CD4-positive, alpha-beta T cell treated with Interleukin-4 for 4 hours (primary cell): ENCODE results near the gene ZNF468.
"Not testable (repeated sequence)": the region's sequence is repeated elsewhere in the genome, so short reads cannot be mapped to it uniquely, and the experiment has no call there.

Experiments
- DNase-seq: peaks from one replicate; pipeline ENCODE4 v3.0.0-alpha.2; 2020

Gene ZNF468

GRCh38 chr19:52857378-52858191, at the start of gene ZNF468:
TSS of gene ZNF468 (minus strand) at chr19:52857619. CDS start at chr19:52854272, 3,347 bp downstream.
- peak; percentile 65 for DNase-seq

GRCh38 chr19:52904052-52904780, 46.8 kb upstream of the ZNF468 start:
- DNase-seq = not testable (repeated sequence)

GRCh38 chr19:52901842-52902241, 44.4 kb upstream of the ZNF468 start:
- no peak for DNase-seq

GRCh38 chr19:52898596-52898995, 41.2 kb upstream of the ZNF468 start:
- DNase-seq = not testable (repeated sequence)

GRCh38 chr19:52898101-52898500, 40.7 kb upstream of the ZNF468 start:
- DNase-seq = no peak

- peak; percentile 89 for DNase-seq
Measured at GRCh38 chr19:52897138-52897935, 39.9 kb upstream of the ZNF468 start, which contains the start of gene ZNF320. TSS of gene ZNF320 (minus strand) at chr19:52897635. CDS start at chr19:52890255, 7,380 bp downstream.

- DNase-seq = no peak
Measured at GRCh38 chr19:52896431-52897137, 39.2 kb upstream of the ZNF468 start.

- DNase-seq = no peak
Measured at GRCh38 chr19:52891336-52891735, 33.9 kb upstream of the ZNF468 start.

GRCh38 chr19:52889931-52890330, 32.5 kb upstream of the ZNF468 start:
- DNase-seq = no peak

GRCh38 chr19:52889076-52889475, 31.7 kb upstream of the ZNF468 start:
- DNase-seq = no peak

GRCh38 chr19:52880895-52881389, 23.5 kb upstream of the ZNF468 start:
- DNase-seq = no peak

- not testable (repeated sequence) for DNase-seq
Measured at GRCh38 chr19:52872996-52873395, 15.6 kb upstream of the ZNF468 start.

GRCh38 chr19:52871466-52871865, 14.0 kb upstream of the ZNF468 start:
- DNase-seq = no peak

GRCh38 chr19:52868031-52868430, 10.6 kb upstream of the ZNF468 start:
- not testable (repeated sequence) for DNase-seq

- DNase-seq = not testable (repeated sequence)
Measured at GRCh38 chr19:52856540-52857377, 660 bp downstream of the ZNF468 start.

- not testable (repeated sequence) for DNase-seq
Measured at GRCh38 chr19:52847352-52847751, 10.1 kb downstream of the ZNF468 start.

- not testable (repeated sequence) for DNase-seq
Measured at GRCh38 chr19:52840825-52841465, 16.5 kb downstream of the ZNF468 start.

GRCh38 chr19:52834289-52834688, 23.1 kb downstream of the ZNF468 start:
- not testable (repeated sequence) for DNase-seq

- peak; percentile 49 for DNase-seq
Measured at GRCh38 chr19:52833541-52833940, 23.9 kb downstream of the ZNF468 start.

- not testable (repeated sequence) for DNase-seq
Measured at GRCh38 chr19:52829866-52830265, 27.6 kb downstream of the ZNF468 start.

- DNase-seq = no peak
Measured at GRCh38 chr19:52825765-52826164, 31.7 kb downstream of the ZNF468 start.
